ENCODE data around the gene GCNT1.

Gene GCNT1

DNA sequence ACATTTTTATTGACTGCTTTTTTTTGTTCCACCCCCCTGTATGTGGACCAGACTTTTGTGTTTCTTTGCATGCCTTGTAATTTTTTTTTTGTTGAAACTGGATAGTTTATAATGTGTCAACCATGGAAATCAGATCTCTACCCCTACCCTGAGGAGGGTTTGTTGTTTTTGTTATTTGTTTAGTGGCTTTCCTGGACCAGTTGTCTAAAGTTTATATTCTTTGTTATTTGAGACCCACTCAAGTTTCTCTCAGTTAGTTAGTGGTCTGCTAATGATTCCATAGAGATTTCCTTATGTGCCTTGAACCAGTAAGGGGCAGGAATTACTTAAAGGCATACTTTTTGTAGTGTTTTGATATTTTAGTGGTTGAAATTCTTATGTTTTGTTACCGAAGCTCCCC, 41.1 kb downstream of the GCNT1 start:
- DNase-seq (ENCODE audit: low read depth), result no peak
- TF ChIP-seq, protein P1, sequence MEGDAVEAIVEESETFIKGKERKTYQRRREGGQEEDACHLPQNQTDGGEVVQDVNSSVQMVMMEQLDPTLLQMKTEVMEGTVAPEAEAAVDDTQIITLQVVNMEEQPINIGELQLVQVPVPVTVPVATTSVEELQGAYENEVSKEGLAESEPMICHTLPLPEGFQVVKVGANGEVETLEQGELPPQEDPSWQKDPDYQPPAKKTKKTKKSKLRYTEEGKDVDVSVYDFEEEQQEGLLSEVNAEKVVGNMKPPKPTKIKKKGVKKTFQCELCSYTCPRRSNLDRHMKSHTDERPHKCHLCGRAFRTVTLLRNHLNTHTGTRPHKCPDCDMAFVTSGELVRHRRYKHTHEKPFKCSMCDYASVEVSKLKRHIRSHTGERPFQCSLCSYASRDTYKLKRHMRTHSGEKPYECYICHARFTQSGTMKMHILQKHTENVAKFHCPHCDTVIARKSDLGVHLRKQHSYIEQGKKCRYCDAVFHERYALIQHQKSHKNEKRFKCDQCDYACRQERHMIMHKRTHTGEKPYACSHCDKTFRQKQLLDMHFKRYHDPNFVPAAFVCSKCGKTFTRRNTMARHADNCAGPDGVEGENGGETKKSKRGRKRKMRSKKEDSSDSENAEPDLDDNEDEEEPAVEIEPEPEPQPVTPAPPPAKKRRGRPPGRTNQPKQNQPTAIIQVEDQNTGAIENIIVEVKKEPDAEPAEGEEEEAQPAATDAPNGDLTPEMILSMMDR (IDR thresholded peaks at IDR 0.05; ENCODE audit: low read length, missing control alignments), result no peak
- H3K4me3 ChIP-seq (replicated peaks; ENCODE audit: low read depth, low read length), result no peak overlapping the region

DNA sequence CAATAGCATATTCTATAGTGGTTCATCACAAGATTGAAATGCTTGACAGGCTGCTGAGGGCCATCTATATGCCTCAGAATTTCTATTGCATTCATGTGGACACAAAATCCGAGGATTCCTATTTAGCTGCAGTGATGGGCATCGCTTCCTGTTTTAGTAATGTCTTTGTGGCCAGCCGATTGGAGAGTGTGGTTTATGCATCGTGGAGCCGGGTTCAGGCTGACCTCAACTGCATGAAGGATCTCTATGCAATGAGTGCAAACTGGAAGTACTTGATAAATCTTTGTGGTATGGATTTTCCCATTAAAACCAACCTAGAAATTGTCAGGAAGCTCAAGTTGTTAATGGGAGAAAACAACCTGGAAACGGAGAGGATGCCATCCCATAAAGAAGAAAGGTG, 43.8 kb downstream of the GCNT1 start:
- TF ChIP-seq, protein P1 (IDR thresholded peaks at IDR 0.05; ENCODE audit: low read length, missing control alignments), result no peak
- no peak for DNase-seq (ENCODE audit: low read depth)
- no peak overlapping the region for H3K4me3 ChIP-seq (replicated peaks; ENCODE audit: low read depth, low read length)

DNA sequence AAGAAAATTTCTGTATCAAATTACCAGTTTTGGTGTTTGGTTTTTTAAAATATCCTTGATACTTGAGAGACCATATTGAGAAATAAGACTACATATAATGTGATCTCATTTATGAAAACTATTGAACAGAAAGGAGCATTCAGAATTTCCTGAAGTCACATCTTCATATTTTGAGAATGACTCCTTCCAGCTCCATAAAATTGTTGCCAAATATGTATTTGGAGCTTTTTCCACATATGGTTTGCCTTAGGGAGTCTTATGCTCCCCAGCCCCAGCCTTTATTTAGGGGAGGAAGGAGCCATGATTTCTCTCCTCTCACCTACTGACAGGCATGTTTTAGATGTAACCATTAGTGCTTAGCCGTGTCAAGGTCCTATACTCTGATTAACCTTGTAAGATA, 51.1 kb downstream of the GCNT1 start:
- peak; percentile 28 for DNase-seq (ENCODE audit: low read depth)
- no peak overlapping the region for H3K4me3 ChIP-seq (replicated peaks; ENCODE audit: low read depth, low read length)
- TF ChIP-seq, protein P1 (IDR thresholded peaks at IDR 0.05; ENCODE audit: low read length, missing control alignments), result no peak

DNA sequence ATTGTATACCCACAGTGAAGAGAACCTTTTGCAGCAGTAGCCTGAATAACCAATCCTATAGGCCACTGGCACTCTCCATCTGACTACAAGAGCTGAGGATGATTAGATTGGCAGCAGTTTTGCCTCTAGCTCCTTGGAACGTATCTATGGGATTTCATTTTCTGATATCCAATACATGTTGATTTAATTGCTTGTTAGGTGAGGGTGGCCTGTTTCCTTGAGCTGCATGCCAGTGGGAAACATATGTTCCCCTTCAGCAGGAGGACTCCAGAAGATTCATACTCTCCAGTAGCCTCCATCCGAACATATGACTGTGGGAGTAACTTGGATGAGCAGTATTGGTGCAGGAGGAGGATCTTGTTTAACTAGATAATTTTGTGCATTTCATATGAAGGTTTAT, 51.5 kb downstream of the GCNT1 start:
- H3K4me3 ChIP-seq (replicated peaks; ENCODE audit: low read depth, low read length), result no peak overlapping the region
- TF ChIP-seq, protein P1 (IDR thresholded peaks at IDR 0.05; ENCODE audit: low read length, missing control alignments), result no peak
- DNase-seq (ENCODE audit: low read depth), result no peak

DNA sequence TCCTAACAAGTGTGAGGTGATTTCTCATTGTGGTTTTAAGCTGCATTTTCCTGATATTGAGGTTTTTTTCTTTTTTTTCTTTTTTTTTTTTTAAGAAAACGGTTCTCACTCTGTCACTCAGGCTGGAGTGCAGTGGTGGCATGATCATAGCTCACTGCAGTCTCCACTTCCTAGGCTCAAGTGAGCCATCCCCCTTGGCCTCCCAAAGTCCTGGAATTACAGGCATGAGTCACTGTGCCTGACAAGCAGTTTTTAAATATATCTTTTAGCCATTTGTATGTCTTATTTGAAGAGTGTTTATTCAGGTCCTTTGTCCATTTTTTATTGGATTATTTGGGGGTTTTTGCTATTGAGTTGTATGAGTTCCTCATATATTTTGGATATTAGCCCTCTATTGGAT, 53.8 kb downstream of the GCNT1 start:
- peak; percentile 57 for DNase-seq (ENCODE audit: low read depth)
- no peak overlapping the region for H3K4me3 ChIP-seq (replicated peaks; ENCODE audit: low read depth, low read length)
- TF ChIP-seq, protein P1 (IDR thresholded peaks at IDR 0.05; ENCODE audit: low read length, missing control alignments), result no peak

GRCh38 chr9:76516350-76516749, 57.4 kb downstream of the GCNT1 start:
- H3K4me3 ChIP-seq (replicated peaks; ENCODE audit: low read depth, low read length), result no peak overlapping the region
- TF ChIP-seq, protein P1 (IDR thresholded peaks at IDR 0.05; ENCODE audit: low read length, missing control alignments), result no peak
- DNase-seq (ENCODE audit: low read depth), result no peak

DNA sequence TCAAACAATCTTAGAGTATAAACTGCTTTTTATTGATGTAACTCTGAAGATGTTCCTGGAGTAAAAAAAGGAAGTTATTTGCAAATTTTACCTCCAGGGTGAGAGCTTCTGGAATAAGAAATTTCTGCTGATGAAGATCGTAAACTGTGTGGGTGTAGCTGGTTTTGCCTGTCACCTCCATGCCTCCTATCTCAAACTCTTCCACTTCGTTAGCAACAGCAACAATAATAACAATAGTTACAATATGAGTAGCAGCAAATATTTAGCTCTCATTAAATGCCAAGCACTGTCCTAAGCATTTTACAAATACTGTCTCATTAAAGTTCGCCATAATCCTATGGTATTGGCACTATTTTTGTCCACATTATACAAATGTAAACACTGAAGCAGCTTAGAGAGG, 57.9 kb downstream of the GCNT1 start:
- no peak for DNase-seq (ENCODE audit: low read depth)
- TF ChIP-seq, protein P1 (IDR thresholded peaks at IDR 0.05; ENCODE audit: low read length, missing control alignments), result no peak
- H3K4me3 ChIP-seq (replicated peaks; ENCODE audit: low read depth, low read length), result no peak overlapping the region
